Motor neuron (in vitro differentiated cells): ENCODE data around the gene MAMLD1. TPM values are rescaled to one million over a fixed set of nuclear protein-coding genes. Genes with fewer than 3 reads are reported as not detected.
A peak's percentile ranks its signal among the peaks of the same experiment; 100 is the strongest.

Experiments
- ATAC-seq, 8 experiments: fragments of 200-7000 bp; cut with Tn5 transposase; replicated peaks in 6 of 8; 2 replicates each; pipeline ENCODE4 v1.8.0; 2021; ENCODE audit warnings: mild to moderate bottlenecking in 8 of 8, moderate library complexity in 8 of 8
- H3K27ac ChIP-seq, 2 donors: fragments of 250-450 bp; sonication (Bioruptor Pico); 2 replicates each; pipeline ENCODE4 v1.9.0; 2021; ENCODE audit warnings: antibody characterized with exemption in 2 of 2, mild to moderate bottlenecking in 2 of 2, moderate library complexity in 1 of 2
- H3K4me1 ChIP-seq, 2 donors: fragments of 250-450 bp; sonication (Bioruptor Pico); replicated peaks in 1 of 2; 2 replicates each; pipeline ENCODE4 v1.6.1; 2021; ENCODE audit warnings: antibody characterized with exemption in 2 of 2, mild to moderate bottlenecking in 2 of 2, moderate library complexity in 1 of 2
- H3K4me3 ChIP-seq, 5 donors: fragments of 250-450 bp; sonication (Bioruptor Pico); 2 replicates each; pipeline ENCODE4 v1.9.0; 2021; ENCODE audit warnings: antibody characterized with exemption in 5 of 5, mild to moderate bottlenecking in 5 of 5, moderate library complexity in 4 of 5
- WGBS, 10 experiments: fragments of 450-650 bp; shearing (Covaris generic); methylation state at CpG; one replicate each; pipeline ENCODE4 v1.0.0; 2022; 5-methylcytosine and 5-hydroxymethylcytosine counted together
- in situ Hi-C, 9 experiments: fragments of 400-800 bp; cut with MboI; loops; one replicate each; pipeline ENCODE4 v1.15.0; 2021; ENCODE audit warnings: low sequenced_read_pairs in 9 of 9, low pct_unique_long_range_greater_than_20kb in 2 of 9; ENCODE audit not compliant: unreplicated experiment in 9 of 9
- total RNA-seq, 8 experiments: library from RNA; unstranded; fragments of 300-600 nt; gene quantifications; 2 replicates each; pipeline versions ENCODE4 v1.2.3 to v1.2.4, GENCODE V29; 2022

MAMLD1 gene
- total RNA-seq, 8 experiments from 2014 or later: 0.96 to 3.4 (median 1.4) TPM

DNA sequence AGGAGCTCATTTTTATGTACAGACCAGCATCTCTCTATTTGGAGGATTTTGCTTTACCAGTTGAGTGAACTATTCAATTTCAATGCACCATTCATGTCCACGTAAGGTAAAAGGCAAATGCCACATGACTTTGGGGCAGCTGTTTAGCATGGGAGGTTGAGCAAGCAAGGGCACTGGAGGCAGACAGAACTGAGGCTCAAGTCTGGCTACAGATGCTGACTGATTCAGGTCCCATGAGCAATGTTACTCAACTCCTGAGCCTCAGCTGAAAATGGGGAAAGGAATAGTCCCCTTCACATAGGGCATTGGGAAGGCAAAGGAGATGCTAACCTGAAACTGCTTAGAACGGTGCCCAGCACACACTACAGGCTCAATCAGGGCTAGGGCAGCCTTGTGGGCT, 112.3 kb downstream of the MAMLD1 start:
- ATAC-seq: peak in 1 of 8 experiments; percentile 14
- H3K4me1 ChIP-seq: no peaks in the 10 kb centered on the region
- in situ Hi-C loops: no loop called here
- H3K27ac ChIP-seq: no peak overlapping the region
- WGBS, 10 experiments: 81 to 100% methylated on average over 1 to 2 of the region's 2 CpGs; no CpG with 5 or more reads in 8 of the 10 experiments
- no peak overlapping the region for H3K4me3 ChIP-seq

GRCh38 chrX:150476164-150476699, 113.1 kb downstream of the MAMLD1 start:
- H3K27ac ChIP-seq: no peak overlapping the region
- ATAC-seq: peak in 3 of 8 experiments; percentile 47 to 84 (median 79)
- WGBS, 10 experiments: 53 to 80% methylated on average over 1 to 4 of the region's 6 CpGs; no CpG with 5 or more reads in 8 of the 10 experiments
- in situ Hi-C loops: no loop called here
- H3K4me3 ChIP-seq: no peak overlapping the region
- H3K4me1 ChIP-seq: peaks cover 0 to 2% of the 10 kb centered on the region in 2 donors

GRCh38 chrX:150477371-150477770, 114.3 kb downstream of the MAMLD1 start:
- no peak for ATAC-seq
- peaks cover 0 to 2% of the 10 kb centered on the region in 2 donors for H3K4me1 ChIP-seq
- 0 to 42% methylated on average over 2 of the region's 10 CpGs; no CpG with 5 or more reads in 8 of the 10 experiments for WGBS, 10 experiments
- in situ Hi-C loops: no loop called here
- no peak overlapping the region for H3K4me3 ChIP-seq
- no peak overlapping the region for H3K27ac ChIP-seq

GRCh38 chrX:150478496-150479492, 115.7 kb downstream of the MAMLD1 start:
- ATAC-seq: no peak
- Histone ChIP-seq H3K4me3 (no peak overlapping the region), H3K27ac (no peak overlapping the region), H3K4me1 (peaks cover 0 to 2% of the 10 kb centered on the region in 2 donors)
- WGBS, 10 experiments: 38 to 92% (median 79%) methylated on average over 1 to 13 of the region's 13 CpGs; no CpG with 5 or more reads in 2 of the 10 experiments
- in situ Hi-C loops: no loop called here

DNA sequence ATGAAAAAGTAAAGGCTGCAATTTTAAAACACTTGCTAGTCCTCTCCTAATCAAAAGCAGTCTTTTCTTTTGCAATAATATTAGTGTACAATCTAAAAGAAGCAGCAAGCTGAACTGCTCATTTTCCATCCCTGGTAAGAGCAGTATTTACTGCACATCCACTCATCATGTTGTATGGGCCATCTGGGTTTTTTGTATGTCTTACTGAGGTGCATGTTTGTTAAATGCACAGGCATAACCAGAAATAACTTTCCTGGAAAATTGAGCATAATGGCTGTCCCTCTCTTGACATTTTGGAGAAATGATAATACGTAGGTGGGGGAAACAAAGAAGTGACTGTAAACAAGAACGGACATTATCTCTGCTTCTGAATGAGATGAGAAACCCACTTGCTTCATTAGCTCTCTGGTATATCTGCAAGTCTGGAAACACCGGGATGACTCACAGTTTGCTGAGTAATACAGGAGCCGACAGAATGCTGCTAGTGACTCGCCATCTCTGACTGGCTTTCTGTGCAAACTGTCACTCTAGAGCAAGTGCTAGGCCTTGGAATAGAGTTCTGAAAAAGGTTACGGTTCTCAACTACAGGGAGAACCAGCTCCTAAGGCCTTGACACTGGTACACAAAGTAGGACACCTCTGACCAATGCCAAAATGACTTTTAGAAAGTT, 119.6 kb downstream of the MAMLD1 start:
- H3K27ac ChIP-seq: no peak overlapping the region
- 9 to 34% methylated on average over 4 to 5 of the region's 6 CpGs; no CpG with 5 or more reads in 8 of the 10 experiments for WGBS, 10 experiments
- in situ Hi-C loops: no loop called here
- peaks cover 0 to 2% of the 10 kb centered on the region in 2 donors for H3K4me1 ChIP-seq
- ATAC-seq: peak in 7 of 8 experiments; percentile 44 to 97 (median 92)
- no peak overlapping the region for H3K4me3 ChIP-seq

- Histone ChIP-seq H3K27ac (no peak overlapping the region), H3K4me1 (peaks cover 0 to 2% of the 10 kb centered on the region in 2 donors), H3K4me3 (no peak overlapping the region)
- WGBS, 10 experiments: 0 to 80% (median 61%) methylated on average over 1 to 8 of the region's 8 CpGs; no CpG with 5 or more reads in 5 of the 10 experiments
- in situ Hi-C loops: no loop called here
- no peak for ATAC-seq
Observed at GRCh38 chrX:150483356-150483985, 120.4 kb downstream of the MAMLD1 start.

DNA sequence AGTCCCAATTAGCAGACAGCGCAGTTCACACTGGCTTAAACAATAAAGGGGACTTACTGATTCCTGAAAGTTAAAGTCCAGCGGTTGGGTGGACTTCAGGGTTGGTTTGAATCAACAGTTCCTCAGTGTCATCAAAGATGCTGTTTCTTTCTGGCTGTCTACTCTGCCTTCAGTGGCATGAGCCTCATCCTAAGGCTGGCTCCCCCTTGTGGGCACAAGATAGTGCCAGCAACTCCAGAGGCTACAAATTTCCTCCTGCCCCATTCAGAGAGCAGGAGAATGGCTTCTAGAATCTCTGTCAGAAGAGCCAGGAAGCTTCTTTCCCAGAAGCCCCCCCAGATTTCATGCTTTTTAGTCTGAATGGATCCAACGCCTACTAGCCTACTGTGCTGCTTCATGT, 122.9 kb downstream of the MAMLD1 start:
- Histone ChIP-seq H3K27ac (no peak overlapping the region), H3K4me3 (no peak overlapping the region), H3K4me1 (no peaks in the 10 kb centered on the region)
- ATAC-seq: peak in 4 of 8 experiments; percentile 34 to 84 (median 58)
- WGBS, 10 experiments: 20 to 100% (median 69%) methylated on average over 1 to 3 of the region's 3 CpGs; no CpG with 5 or more reads in 6 of the 10 experiments
- in situ Hi-C loops: no loop called here

DNA sequence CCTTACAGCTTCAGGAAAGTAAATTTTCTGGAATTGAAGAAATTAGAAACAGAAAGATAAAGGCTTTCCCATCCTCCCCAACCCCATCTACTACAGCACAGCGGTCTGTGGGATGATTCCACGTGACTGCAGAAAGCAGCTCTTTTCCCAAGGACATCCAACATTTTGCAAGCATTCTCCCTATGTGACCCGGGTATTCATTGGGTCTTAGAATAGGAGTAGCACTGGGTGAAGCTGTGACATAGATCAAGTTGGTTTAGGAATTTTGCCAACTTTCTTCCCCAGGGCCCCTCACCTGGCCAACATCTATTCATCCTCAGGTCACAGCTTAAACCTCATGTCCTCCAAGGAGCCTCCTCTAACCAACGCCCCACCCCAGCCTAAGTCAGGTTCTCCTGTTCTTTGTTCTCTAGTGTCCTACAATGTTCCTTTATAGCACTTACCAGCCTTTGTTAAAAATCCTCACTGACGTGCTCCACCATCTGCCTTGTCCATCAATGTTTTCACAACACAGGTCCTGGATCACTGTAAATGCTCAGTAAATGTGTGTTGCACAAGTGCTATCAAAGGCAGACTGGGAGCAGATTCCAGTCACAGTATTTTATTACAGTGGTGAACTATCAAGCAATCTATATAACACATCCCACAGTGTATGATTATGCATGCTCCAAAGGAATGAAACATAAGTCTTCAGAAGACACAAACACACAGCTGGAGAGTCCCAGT, 124.4 kb downstream of the MAMLD1 start:
- no peak for ATAC-seq
- H3K4me1 ChIP-seq: no peaks in the 10 kb centered on the region
- no peak overlapping the region for H3K4me3 ChIP-seq
- in situ Hi-C loops: no loop called here
- H3K27ac ChIP-seq: no peak overlapping the region
- WGBS, 10 experiments: 17 to 100% (median 92%) methylated on average over 1 to 2 of the region's 5 CpGs; no CpG with 5 or more reads in 5 of the 10 experiments

DNA sequence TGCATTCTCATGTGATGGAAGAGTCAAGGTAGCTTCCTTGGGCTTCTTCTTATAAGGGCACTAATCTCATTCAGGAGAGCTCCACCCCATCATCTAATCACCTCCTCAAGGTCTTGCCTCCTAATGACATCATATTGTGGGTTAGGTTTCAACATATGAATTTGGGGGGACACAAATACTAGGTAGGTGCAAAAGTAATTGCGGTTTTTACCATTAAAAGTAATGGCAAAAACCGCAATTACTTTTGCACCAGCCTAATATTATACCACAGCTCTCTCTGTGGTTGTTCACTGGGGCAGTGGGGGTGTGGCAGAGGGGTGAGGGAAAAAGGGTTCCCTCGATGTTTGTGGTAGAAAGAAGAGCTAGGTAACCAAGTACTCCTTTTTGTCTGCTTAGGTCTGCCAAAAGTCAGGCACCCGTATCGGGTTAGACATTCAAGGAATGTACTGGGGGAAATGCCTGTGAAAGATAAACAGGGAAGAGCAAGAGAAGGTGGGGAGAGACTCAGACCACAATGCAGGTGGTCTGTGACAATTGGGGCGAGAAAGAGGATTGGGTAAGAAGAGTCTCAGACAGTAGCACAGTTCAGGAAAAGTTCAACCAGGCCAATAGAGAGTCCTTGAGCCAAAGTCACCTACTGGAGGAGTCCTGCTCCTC, 126.4 kb downstream of the MAMLD1 start:
- WGBS, 10 experiments: 31 to 100% (median 86%) methylated on average over 1 to 4 of the region's 6 CpGs; no CpG with 5 or more reads in 6 of the 10 experiments
- in situ Hi-C loops: no loop called here
- H3K4me1 ChIP-seq: no peaks in the 10 kb centered on the region
- ATAC-seq: no peak
- H3K27ac ChIP-seq: no peak overlapping the region
- no peak overlapping the region for H3K4me3 ChIP-seq

DNA sequence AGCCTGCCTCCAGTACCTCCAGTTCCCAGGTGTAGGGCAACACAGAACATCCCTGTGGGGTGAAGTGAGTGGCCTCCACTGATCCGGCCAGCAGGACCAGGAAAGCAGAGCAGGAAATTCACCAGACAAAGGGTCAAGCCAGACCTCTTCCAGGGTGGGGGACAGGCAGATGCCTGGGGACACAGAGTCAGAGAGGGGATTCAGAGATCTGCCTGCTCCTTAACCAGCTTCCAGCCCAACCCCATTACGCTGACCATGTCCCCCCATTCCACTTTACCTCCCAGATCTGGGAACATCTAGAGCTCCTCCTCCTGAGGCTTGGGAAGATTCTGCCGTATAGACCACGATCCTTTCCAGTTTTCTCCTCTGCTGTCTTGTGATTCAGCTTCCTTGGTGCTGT, 132.4 kb downstream of the MAMLD1 start:
- in situ Hi-C loops: no loop called here
- 42 to 100% (median 67%) methylated on average over 1 to 4 of the region's 4 CpGs; no CpG with 5 or more reads in 5 of the 10 experiments for WGBS, 10 experiments
- Histone ChIP-seq H3K4me1 (peaks cover 0 to under 1% of the 10 kb centered on the region in 2 donors), H3K4me3 (no peak overlapping the region), H3K27ac (no peak overlapping the region)
- ATAC-seq: no peak

GRCh38 chrX:150499240-150499639, 136.1 kb downstream of the MAMLD1 start:
- ATAC-seq: no peak
- in situ Hi-C loops: no loop called here

More at GRCh38 chrX:150499240-150499639, 136.1 kb downstream of the MAMLD1 start:
- Histone ChIP-seq H3K27ac (no peak overlapping the region), H3K4me1 (peaks cover 8 to 16% of the 10 kb centered on the region in 2 donors), H3K4me3 (no peak overlapping the region)
- WGBS, 10 experiments: 0 to 100% (median 93%) methylated on average over 1 to 3 of the region's 3 CpGs; no CpG with 5 or more reads in 5 of the 10 experiments
